Measurements from ENCODE around the gene FAM171A1.

FAM171A1 gene

GRCh38 chr10:15373199-15373598 lies 2.1 kb upstream of the FAM171A1 start:
- Histone ChIP-seq H3K27me3 (ENCODE audit: control insufficient read depth, insufficient read depth, low read length) (peaks cover 12% of the 10 kb centered on the region), H3K4me2 (ENCODE audit: low read length) (no peak overlapping the region), H3K36me3 (ENCODE audit: insufficient read depth, low read length) (no peaks in the 10 kb centered on the region), H3K4me3 (ENCODE audit: low read length) (no peak overlapping the region), H3K9me3 (replicated peaks; ENCODE audit: low read length) (no peaks in the 10 kb centered on the region), H3K9ac (ENCODE audit: low read depth, low read length) (no peak overlapping the region), H3K4me1 (ENCODE audit: control insufficient read depth, insufficient read depth, low read length) (peaks cover 5% of the 10 kb centered on the region)

GRCh38 chr10:15370212-15370855 lies 755 bp downstream of the FAM171A1 start:
- H3K4me1 ChIP-seq (ENCODE audit: control insufficient read depth, insufficient read depth, low read length) = peaks cover 5% of the 10 kb centered on the region
- H3K4me2 ChIP-seq (ENCODE audit: low read length) = peak overlapping the region; percentile 92
- peak overlapping the region; percentile 79 for H3K4me3 ChIP-seq (ENCODE audit: low read length)
- no peaks in the 10 kb centered on the region for H3K36me3 ChIP-seq (ENCODE audit: insufficient read depth, low read length)
- no peaks in the 10 kb centered on the region for H3K9me3 ChIP-seq (replicated peaks; ENCODE audit: low read length)
- H3K9ac ChIP-seq (ENCODE audit: low read depth, low read length) = peak overlapping the region; percentile 88
- peaks cover 12% of the 10 kb centered on the region for H3K27me3 ChIP-seq (ENCODE audit: control insufficient read depth, insufficient read depth, low read length)

GRCh38 chr10:15369256-15370211 lies 1.6 kb downstream of the FAM171A1 start:
- Histone ChIP-seq H3K9me3 (replicated peaks; ENCODE audit: low read length) (no peaks in the 10 kb centered on the region), H3K36me3 (ENCODE audit: insufficient read depth, low read length) (no peaks in the 10 kb centered on the region), H3K4me2 (ENCODE audit: low read length) (peak overlapping the region; percentile 92), H3K4me1 (ENCODE audit: control insufficient read depth, insufficient read depth, low read length) (peaks cover 5% of the 10 kb centered on the region), H3K27me3 (ENCODE audit: control insufficient read depth, insufficient read depth, low read length) (peaks cover 12% of the 10 kb centered on the region), H3K9ac (ENCODE audit: low read depth, low read length) (peak overlapping the region; percentile 88), H3K4me3 (ENCODE audit: low read length) (peak overlapping the region; percentile 79)

DNA sequence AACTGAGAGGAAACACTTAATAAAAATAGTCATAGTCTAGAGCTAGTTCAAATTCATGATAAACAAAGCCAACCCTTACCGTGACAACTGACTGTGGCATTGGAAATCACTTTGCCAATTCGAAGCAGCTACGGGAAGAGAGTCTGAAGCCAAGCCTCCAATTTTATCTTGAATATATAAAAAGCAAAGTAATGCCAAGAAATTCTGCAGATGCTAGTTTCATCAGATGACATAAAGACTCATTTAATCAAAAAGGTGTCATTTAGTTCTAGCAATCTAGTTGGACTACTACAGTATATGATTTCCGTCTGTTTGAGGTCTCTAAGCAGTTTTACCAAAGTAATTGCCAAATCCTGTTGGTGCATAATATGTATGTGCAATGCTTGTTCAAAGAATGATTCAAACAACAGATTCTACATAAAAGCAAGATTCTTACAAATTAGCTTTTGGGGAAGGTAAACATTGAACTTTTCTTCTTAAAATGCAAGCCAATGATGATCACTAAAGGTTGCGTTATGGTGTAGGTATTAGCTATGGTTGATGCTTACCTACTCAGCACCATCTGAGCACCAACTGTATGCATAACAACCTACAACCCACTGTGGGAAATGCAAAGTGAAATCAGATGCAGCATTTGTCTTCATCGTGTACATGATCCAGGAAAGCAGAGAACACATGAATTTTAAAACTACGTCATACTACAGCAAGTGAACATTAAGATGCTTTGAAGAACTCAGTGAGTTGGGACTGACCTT lies 2.8 kb downstream of the FAM171A1 start:
- peaks cover 8% of the 10 kb centered on the region for H3K4me1 ChIP-seq (ENCODE audit: control insufficient read depth, insufficient read depth, low read length)
- H3K36me3 ChIP-seq (ENCODE audit: insufficient read depth, low read length) = no peaks in the 10 kb centered on the region
- H3K9ac ChIP-seq (ENCODE audit: low read depth, low read length) = no peak overlapping the region
- no peaks in the 10 kb centered on the region for H3K9me3 ChIP-seq (replicated peaks; ENCODE audit: low read length)
- H3K4me2 ChIP-seq (ENCODE audit: low read length) = no peak overlapping the region
- no peak overlapping the region for H3K4me3 ChIP-seq (ENCODE audit: low read length)
- peaks cover 9% of the 10 kb centered on the region for H3K27me3 ChIP-seq (ENCODE audit: control insufficient read depth, insufficient read depth, low read length)

DNA sequence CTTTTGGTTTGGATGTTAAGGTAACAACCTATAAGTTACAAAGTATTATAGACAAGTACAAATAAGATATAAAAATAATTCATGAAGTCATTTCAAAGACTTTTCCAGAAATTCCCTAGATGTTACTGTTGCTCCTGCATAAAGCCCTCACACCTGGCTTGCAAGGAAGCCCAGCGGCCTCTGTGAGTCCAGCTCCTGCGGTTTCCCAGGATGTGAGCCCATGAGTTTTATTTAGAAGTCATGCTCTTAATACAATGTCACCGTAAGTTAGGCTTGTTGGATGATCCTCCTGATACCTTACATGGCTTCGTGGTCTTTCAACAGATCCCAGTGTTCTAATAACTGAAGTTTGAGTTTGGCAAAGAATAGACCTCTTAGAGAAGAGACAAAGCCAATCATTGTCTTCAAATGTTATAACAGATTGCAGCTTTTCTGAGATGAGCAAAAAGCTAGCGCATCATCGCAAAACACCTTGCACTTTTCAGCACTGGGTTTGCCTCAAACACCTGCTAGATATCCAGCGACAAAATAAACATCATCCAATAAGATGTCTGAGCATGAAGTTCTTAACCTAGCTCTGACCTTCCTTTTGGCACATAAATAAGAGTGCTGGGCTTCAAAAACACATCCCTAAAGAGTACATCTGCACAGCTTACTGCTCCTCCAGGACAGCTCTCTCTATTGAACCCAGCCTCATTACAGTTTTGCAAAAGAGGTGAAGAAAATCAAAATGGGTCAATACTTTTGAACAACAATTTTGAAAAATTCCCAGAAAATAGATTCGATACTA lies 3.6 kb downstream of the FAM171A1 start:
- no peaks in the 10 kb centered on the region for H3K36me3 ChIP-seq (ENCODE audit: insufficient read depth, low read length)
- H3K4me2 ChIP-seq (ENCODE audit: low read length) = no peak overlapping the region
- peaks cover 4% of the 10 kb centered on the region for H3K27me3 ChIP-seq (ENCODE audit: control insufficient read depth, insufficient read depth, low read length)
- H3K4me1 ChIP-seq (ENCODE audit: control insufficient read depth, insufficient read depth, low read length) = peaks cover 14% of the 10 kb centered on the region
- H3K9ac ChIP-seq (ENCODE audit: low read depth, low read length) = no peak overlapping the region
- no peak overlapping the region for H3K4me3 ChIP-seq (ENCODE audit: low read length)
- no peaks in the 10 kb centered on the region for H3K9me3 ChIP-seq (replicated peaks; ENCODE audit: low read length)

DNA sequence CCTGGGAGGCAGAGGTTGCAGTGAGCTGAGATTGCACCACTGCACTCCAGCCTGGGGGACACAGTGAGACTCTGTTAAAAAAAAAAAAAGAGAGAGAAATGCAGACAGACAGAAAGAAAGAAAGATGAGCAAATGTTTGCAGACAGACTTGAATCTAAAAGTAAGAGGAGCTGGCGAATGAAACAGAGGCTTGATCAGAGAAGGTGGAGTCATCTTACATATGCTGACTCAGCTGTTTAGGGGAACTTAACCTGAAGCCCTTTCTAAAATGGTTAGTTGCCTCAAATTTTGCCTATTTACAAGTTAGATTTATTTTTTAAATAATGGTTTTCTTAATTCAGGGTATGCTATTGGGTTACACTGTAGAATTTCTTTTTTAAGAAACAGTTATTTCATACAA lies 5.4 kb downstream of the FAM171A1 start:
- Histone ChIP-seq H3K36me3 (ENCODE audit: insufficient read depth, low read length) (no peaks in the 10 kb centered on the region), H3K27me3 (ENCODE audit: control insufficient read depth, insufficient read depth, low read length) (no peaks in the 10 kb centered on the region), H3K4me2 (ENCODE audit: low read length) (no peak overlapping the region), H3K4me3 (ENCODE audit: low read length) (no peak overlapping the region), H3K9me3 (replicated peaks; ENCODE audit: low read length) (no peaks in the 10 kb centered on the region), H3K4me1 (ENCODE audit: control insufficient read depth, insufficient read depth, low read length) (peaks cover 14% of the 10 kb centered on the region), H3K9ac (ENCODE audit: low read depth, low read length) (no peak overlapping the region)

DNA sequence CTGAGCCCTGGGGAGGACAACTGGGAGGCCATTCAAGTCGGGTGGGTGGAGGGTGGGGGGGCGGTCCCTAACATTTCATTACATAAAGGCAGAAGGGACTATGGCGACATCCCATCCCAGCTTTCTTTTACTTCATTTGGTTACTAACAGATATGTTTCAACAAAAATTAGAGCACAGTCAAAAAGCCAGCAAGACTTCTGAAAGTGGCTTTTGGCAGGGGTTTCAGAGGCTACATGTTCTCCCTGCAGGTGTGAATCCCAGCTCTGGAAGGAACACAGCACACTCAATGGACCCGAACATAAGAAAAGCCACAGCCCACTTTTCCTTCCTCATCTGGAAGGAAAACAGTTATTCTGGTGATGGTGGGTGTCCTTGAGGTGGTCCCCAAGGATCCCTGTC lies 7.1 kb downstream of the FAM171A1 start:
- H3K4me1 ChIP-seq (ENCODE audit: control insufficient read depth, insufficient read depth, low read length) = peaks cover 8% of the 10 kb centered on the region
- H3K36me3 ChIP-seq (ENCODE audit: insufficient read depth, low read length) = no peaks in the 10 kb centered on the region
- no peaks in the 10 kb centered on the region for H3K9me3 ChIP-seq (replicated peaks; ENCODE audit: low read length)
- H3K9ac ChIP-seq (ENCODE audit: low read depth, low read length) = no peak overlapping the region
- no peak overlapping the region for H3K4me2 ChIP-seq (ENCODE audit: low read length)
- no peak overlapping the region for H3K4me3 ChIP-seq (ENCODE audit: low read length)
- no peaks in the 10 kb centered on the region for H3K27me3 ChIP-seq (ENCODE audit: control insufficient read depth, insufficient read depth, low read length)

DNA sequence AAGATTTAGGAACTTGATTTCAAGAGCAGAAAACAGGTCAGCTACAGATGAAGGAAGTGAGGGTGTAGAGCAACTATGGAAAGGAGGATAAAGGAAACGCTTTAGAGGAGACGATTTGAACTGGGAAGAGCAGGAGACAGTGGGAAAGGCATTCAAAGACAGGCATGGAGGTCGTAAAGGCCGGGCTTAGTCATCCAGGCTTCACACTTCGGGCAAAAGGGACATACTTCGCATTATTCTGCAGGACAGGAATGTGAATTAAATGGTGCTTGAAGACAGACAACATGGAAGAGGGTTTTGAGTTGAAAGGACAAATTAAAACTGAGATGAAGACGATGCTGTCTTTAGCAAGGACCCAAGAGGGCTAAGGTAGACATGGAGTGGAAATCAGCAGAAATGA lies 8.1 kb downstream of the FAM171A1 start:
- H3K9me3 ChIP-seq (replicated peaks; ENCODE audit: low read length) = no peaks in the 10 kb centered on the region

GRCh38 chr10:15361131-15361530 lies 10.0 kb downstream of the FAM171A1 start:
- Histone ChIP-seq H3K4me2 (ENCODE audit: low read length) (no peak overlapping the region), H3K9me3 (replicated peaks; ENCODE audit: low read length) (no peaks in the 10 kb centered on the region), H3K4me3 (ENCODE audit: low read length) (no peak overlapping the region), H3K4me1 (ENCODE audit: control insufficient read depth, insufficient read depth, low read length) (peaks cover 8% of the 10 kb centered on the region), H3K36me3 (ENCODE audit: insufficient read depth, low read length) (no peaks in the 10 kb centered on the region), H3K9ac (ENCODE audit: low read depth, low read length) (no peak overlapping the region), H3K27me3 (ENCODE audit: control insufficient read depth, insufficient read depth, low read length) (no peaks in the 10 kb centered on the region)

More for the DNA sequence above, 8.1 kb downstream of the FAM171A1 start:
- Histone ChIP-seq H3K36me3 (ENCODE audit: insufficient read depth, low read length) (no peaks in the 10 kb centered on the region), H3K9ac (ENCODE audit: low read depth, low read length) (no peak overlapping the region), H3K4me2 (ENCODE audit: low read length) (no peak overlapping the region), H3K4me3 (ENCODE audit: low read length) (no peak overlapping the region), H3K4me1 (ENCODE audit: control insufficient read depth, insufficient read depth, low read length) (peaks cover 8% of the 10 kb centered on the region), H3K27me3 (ENCODE audit: control insufficient read depth, insufficient read depth, low read length) (no peaks in the 10 kb centered on the region)

- H3K9me3 ChIP-seq (replicated peaks; ENCODE audit: low read length) = no peaks in the 10 kb centered on the region
- H3K36me3 ChIP-seq (ENCODE audit: insufficient read depth, low read length) = no peaks in the 10 kb centered on the region
- H3K4me2 ChIP-seq (ENCODE audit: low read length) = no peak overlapping the region
- peaks cover 8% of the 10 kb centered on the region for H3K4me1 ChIP-seq (ENCODE audit: control insufficient read depth, insufficient read depth, low read length)
- no peaks in the 10 kb centered on the region for H3K27me3 ChIP-seq (ENCODE audit: control insufficient read depth, insufficient read depth, low read length)
- H3K9ac ChIP-seq (ENCODE audit: low read depth, low read length) = no peak overlapping the region
- H3K4me3 ChIP-seq (ENCODE audit: low read length) = no peak overlapping the region
Measured at GRCh38 chr10:15360566-15360965, 10.5 kb downstream of the FAM171A1 start.

All from skeletal muscle satellite cell (primary cell).